H1 (cell line): ENCODE measurements around the gene TEX48. TPM values are rescaled to one million over a fixed set of nuclear protein-coding genes. Genes with fewer than 3 reads are reported as not detected.

Experiments used
- CTCF ChIA-PET: fragments of 300-600 bp; sonication (Branson Sonifier 250); formaldehyde crosslinking; loops from one replicate; lab custom pipeline; 2021; ENCODE audit not compliant: partially characterized antibody; lab: Charles Lee
- POLR2A ChIA-PET: fragments of 300-600 bp; sonication (Branson Sonifier 250); formaldehyde crosslinking; loops from one replicate; lab custom pipeline; 2021; ENCODE audit warnings: inconsistent platforms; ENCODE audit not compliant: partially characterized antibody; lab: Charles Lee
- DNase-seq, 2 experiments: peaks; one replicate each; pipeline versions ENCODE4 v3.0.0 to v3.0.0-alpha.2; 2010 to 2022; ENCODE audit warnings: low spot score in 2 of 2, low read depth in 1 of 2, mixed read lengths in 1 of 2
- FAIRE-seq: peaks from 2 replicates; lab custom pipeline; 2011; peaks lifted over from hg19 to GRCh38; lab: Jason Lieb, UNC
- H2AFZ ChIP-seq: 2 replicates; pipeline ENCODE4 v1.8.1; 2012; ENCODE audit warnings: low read length, inconsistent platforms
- H2AK5ac ChIP-seq: 2 replicates; pipeline ENCODE4 v1.6.1; 2013; ENCODE audit warnings: low read depth, low read length
- H2BK120ac ChIP-seq: replicated peaks from 2 replicates; pipeline ENCODE3; 2013; ENCODE audit warnings: low read depth, low read length, inconsistent platforms
- H2BK12ac ChIP-seq: 2 replicates; pipeline ENCODE4 v1.6.1; 2013; ENCODE audit warnings: low read depth, low read length
- H2BK15ac ChIP-seq: 2 replicates; pipeline ENCODE4 v1.6.1; 2013; ENCODE audit warnings: low read length
- H2BK20ac ChIP-seq: 2 replicates; pipeline ENCODE4 v1.6.1; 2013; ENCODE audit warnings: low read length
- H2BK5ac ChIP-seq: 2 replicates; pipeline ENCODE4 v1.6.1; 2013; ENCODE audit warnings: low read depth, low read length
- H3K14ac ChIP-seq: 2 replicates; pipeline ENCODE4 v1.6.1; 2013; ENCODE audit warnings: inconsistent platforms; ENCODE audit not compliant: insufficient read length
- H3K18ac ChIP-seq: 2 replicates; pipeline ENCODE4 v1.6.1; 2013; ENCODE audit warnings: low read length; ENCODE audit errors: extremely low read depth
- H3K23ac ChIP-seq: 2 replicates; pipeline ENCODE4 v1.6.1; 2013; ENCODE audit warnings: inconsistent platforms; ENCODE audit not compliant: insufficient read length
- H3K23me2 ChIP-seq: 2 replicates; pipeline ENCODE4 v1.6.1; 2013; ENCODE audit warnings: low read depth, low read length
- H3K27ac ChIP-seq: 2 replicates; pipeline ENCODE4 v1.6.1; 2011; ENCODE audit warnings: low read depth, low read length, inconsistent platforms
- H3K27me3 ChIP-seq, 4 experiments: replicated peaks in 1 of 4; 1 replicate in 1 of 4; 2 replicates in 3 of 4; pipeline versions ENCODE4 v1.6.1 to v1.8.1; 2011 to 2013; ENCODE audit warnings: low read length in 3 of 4, mild to moderate bottlenecking in 3 of 4, inconsistent platforms in 2 of 4, mixed read lengths in 2 of 4, moderate library complexity in 1 of 4; ENCODE audit not compliant: control insufficient read depth in 3 of 4, insufficient read depth in 3 of 4; ENCODE audit errors: extremely low read depth in 1 of 4
- H3K36me3 ChIP-seq, 4 experiments: 2 replicates each; pipeline versions ENCODE4 v1.6.1 to v1.8.1; 2011 to 2013; ENCODE audit warnings: mild to moderate bottlenecking in 4 of 4, low read length in 3 of 4, moderate library complexity in 2 of 4, control low read depth in 1 of 4, inconsistent platforms in 1 of 4; ENCODE audit not compliant: insufficient read depth in 4 of 4, control insufficient read depth in 2 of 4
- H3K4ac ChIP-seq: replicated peaks from 2 replicates; pipeline ENCODE3; 2013; ENCODE audit warnings: low read length, low read depth, mixed read lengths, inconsistent platforms; ENCODE audit not compliant: insufficient read length
- H3K4me1 ChIP-seq, 4 experiments: replicated peaks in 1 of 4; 1 replicate in 1 of 4; 2 replicates in 3 of 4; pipeline versions ENCODE4 v1.6.1 to v1.8.1; 2011 to 2013; ENCODE audit warnings: low read length in 3 of 4, inconsistent platforms in 2 of 4, mixed read lengths in 1 of 4; ENCODE audit not compliant: insufficient read depth in 4 of 4, control insufficient read depth in 3 of 4
- H3K4me2 ChIP-seq, 2 experiments: 2 replicates each; pipeline versions ENCODE4 v1.6.1 to v1.8.1; 2011 to 2013; ENCODE audit warnings: low read depth in 2 of 2, low read length in 2 of 2, control low read depth in 1 of 2, inconsistent platforms in 1 of 2, mild to moderate bottlenecking in 1 of 2; ENCODE audit not compliant: insufficient read depth in 1 of 2
- H3K4me3 ChIP-seq, 4 experiments: fragments of 200-600, 300-600 bp in 1 of 4; sonication (generic), shearing (Covaris generic), sonication (Bioruptor Twin) in 1 of 4; 2 replicates each; pipeline versions ENCODE4 v1.5.1 to v1.8.1; 2011 to 2016; ENCODE audit warnings: low read length in 4 of 4, low read depth in 3 of 4, control low read depth in 2 of 4, inconsistent platforms in 2 of 4, mild to moderate bottlenecking in 2 of 4, mixed read lengths in 1 of 4, moderate library complexity in 1 of 4; ENCODE audit not compliant: insufficient read depth in 2 of 4; ENCODE audit errors: extremely low read depth in 1 of 4
- H3K56ac ChIP-seq: replicated peaks from 2 replicates; pipeline ENCODE3; 2013; ENCODE audit warnings: low read depth, mild to moderate bottlenecking, mixed read lengths, low read length, inconsistent platforms; ENCODE audit not compliant: insufficient read length
- H3K79me1 ChIP-seq: 2 replicates; pipeline ENCODE4 v1.6.1; 2013; ENCODE audit warnings: low read depth, low read length, control low read depth
- H3K79me2 ChIP-seq, 2 experiments: 2 replicates each; pipeline versions ENCODE4 v1.6.1 to v1.8.1; 2012 to 2013; ENCODE audit warnings: low read length in 2 of 2, mild to moderate bottlenecking in 2 of 2, inconsistent platforms in 1 of 2; ENCODE audit not compliant: insufficient read depth in 2 of 2, control insufficient read depth in 1 of 2
- H3K9ac ChIP-seq, 4 experiments: replicated peaks in 1 of 4; 1 replicate in 1 of 4; 2 replicates in 3 of 4; pipeline versions ENCODE4 v1.6.1 to v1.8.1; 2011 to 2013; ENCODE audit warnings: low read depth in 3 of 4, low read length in 3 of 4, control low read depth in 2 of 4, mild to moderate bottlenecking in 2 of 4, moderate library complexity in 2 of 4, inconsistent platforms in 1 of 4; ENCODE audit errors: extremely low read depth in 1 of 4
- H3K9me3 ChIP-seq, 2 experiments: 2 replicates each; pipeline versions ENCODE4 v1.6.1 to v1.8.1; 2012 to 2013; ENCODE audit warnings: mild to moderate bottlenecking in 2 of 2, moderate library complexity in 2 of 2, control low read depth in 1 of 2, inconsistent platforms in 1 of 2, low read depth in 1 of 2, low read length in 1 of 2, mixed read lengths in 1 of 2; ENCODE audit not compliant: insufficient read depth in 2 of 2
- H4K20me1 ChIP-seq, 2 experiments: replicated peaks in 1 of 2; 2 replicates each; pipeline versions ENCODE3 to v1.8.1; 2011 to 2013; ENCODE audit warnings: inconsistent platforms in 2 of 2, low read length in 2 of 2, mild to moderate bottlenecking in 1 of 2; ENCODE audit not compliant: insufficient read depth in 2 of 2, control insufficient read depth in 1 of 2
- H4K5ac ChIP-seq: 2 replicates; pipeline ENCODE4 v1.6.1; 2013; ENCODE audit warnings: low read length, low read depth, mixed read lengths, inconsistent platforms; ENCODE audit not compliant: insufficient read length
- H4K8ac ChIP-seq: 2 replicates; pipeline ENCODE4 v1.8.0; 2013; ENCODE audit warnings: mild to moderate bottlenecking, moderate library complexity, low read length, inconsistent platforms; ENCODE audit not compliant: insufficient read depth; ENCODE audit errors: extremely low read depth
- H4K91ac ChIP-seq: replicated peaks from 2 replicates; pipeline ENCODE3; 2013; ENCODE audit warnings: low read length, mixed read lengths, inconsistent platforms; ENCODE audit not compliant: insufficient read length
- SUZ12 ChIP-seq: fragments of 200-600 bp; sonication (generic); IDR thresholded peaks from 2 replicates; pipeline ENCODE4 v1.6.1; 2012; ENCODE audit warnings: mild to moderate bottlenecking, inconsistent platforms, low read length, moderate library complexity, mixed read lengths
- ZNF274 ChIP-seq: IDR thresholded peaks from 2 replicates; pipeline ENCODE4 v1.7.0; 2012; ENCODE audit warnings: low read length, borderline replicate concordance; ENCODE audit errors: extremely low read depth
- WGBS, 2 experiments: shearing (Covaris generic) in 1 of 2; methylation state at CpG; one replicate each; pipeline versions ENCODE4 v1.1.6 to v1.1.7; 2013 to 2015; ENCODE audit warnings: low lambda C conversion rate in 2 of 2, mixed read lengths in 2 of 2, inconsistent platforms in 1 of 2, low coverage in 1 of 2, missing lambda C conversion rate in 1 of 2; ENCODE audit not compliant: insufficient replicate concordance in 2 of 2, insufficient coverage in 1 of 2, insufficient read length in 1 of 2; ENCODE audit errors: extremely low coverage in 1 of 2, missing lambda C conversion rate in 1 of 2; 5-methylcytosine and 5-hydroxymethylcytosine counted together
- polyA plus RNA-seq, 7 experiments: library from polyadenylated mRNA; depleted of rRNA in 3 of 7; stranded (reverse) in 5 of 7; unstranded in 2 of 7; fragments of >200 nt in 5 of 7; fragments of 200-250 nt in 2 of 7; gene quantifications; 1 replicate in 5 of 7; 2 replicates in 1 of 7; 4 replicates in 1 of 7; pipeline versions ENCODE4 v1.2.1 to v1.2.3, GENCODE V29; 2011 to 2013; ENCODE audit warnings: missing spikeins in 2 of 7, mixed read lengths in 2 of 7
- total RNA-seq: library from RNA; stranded (reverse); fragmentation: NEBNext Ultra II Directional; extraction: Animal tissue kit (Norgen Biotek cat#: 25700); gene quantifications from 2 replicates; pipeline ENCODE4 v1.2.1, GENCODE V29; 2021

Gene TEX48
- total and polyA plus RNA-seq, 2 of the 8 experiments (the other 6 are each of a cell fraction or from before 2014, with no cell fraction given): not detected

DNA sequence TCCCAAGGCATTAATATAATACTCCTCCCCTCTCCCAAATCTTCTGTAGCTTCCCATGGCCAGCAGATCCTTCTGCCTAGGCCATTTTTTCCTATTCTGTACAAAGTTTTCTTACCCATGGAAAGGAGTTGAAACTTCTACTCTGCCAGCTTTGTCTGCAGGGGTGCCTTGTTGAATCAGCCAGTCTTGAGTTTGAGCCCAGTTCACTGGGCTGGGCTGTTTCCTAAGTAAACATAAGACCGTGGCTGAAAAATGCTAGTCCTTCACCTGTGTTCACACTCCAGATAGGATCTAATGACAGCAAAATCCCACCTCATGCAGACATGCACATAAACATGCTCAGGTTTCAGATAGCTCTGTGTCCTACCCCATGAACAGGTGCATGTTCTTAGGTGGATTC, 10.4 kb downstream of the TEX48 start:
- CTCF ChIA-PET: interaction anchor here (0.5 to 2.6 kb wide), 7 partner anchors 9 to 266 kb away, joined by 3 to 20 read pairs (median 6); partner anchors contain the start of gene TEX48
- Histone ChIP-seq H3K4me1 (no peaks in the 10 kb centered on the region; a peak in 1 of 7 replicates), H2BK120ac (no peak overlapping the region), H4K5ac (no peak overlapping the region), H3K23me2 (no peaks in the 10 kb centered on the region), H3K4me2 (no peak overlapping the region), H2AK5ac (no peak overlapping the region), H3K36me3 (no peaks in the 10 kb centered on the region), H3K23ac (no peak overlapping the region), H2BK5ac (no peak overlapping the region), H4K8ac (no peak overlapping the region), H3K9ac (no peak overlapping the region), H3K27ac (no peak overlapping the region), H3K14ac (no peak overlapping the region), H2BK12ac (no peak overlapping the region), H2AFZ (no peak overlapping the region), H3K4ac (no peak overlapping the region), H3K79me1 (no peaks in the 10 kb centered on the region), H3K27me3 (no peaks in the 10 kb centered on the region), H3K18ac (no peak overlapping the region), H3K79me2 (no peaks in the 10 kb centered on the region), H4K91ac (no peak overlapping the region), H3K4me3 (no peak overlapping the region), H2BK15ac (no peak overlapping the region), H3K56ac (no peak overlapping the region), H2BK20ac (no peak overlapping the region), H4K20me1 (no peaks in the 10 kb centered on the region), H3K9me3 (no peaks in the 10 kb centered on the region)
- POLR2A ChIA-PET: no interaction called here
- DNase-seq: no peak
- 82% methylated on average over 1 of the region's 1 CpG; no CpG with 5 or more reads in 1 of the 2 experiments for WGBS, 2 experiments
- FAIRE-seq: no peak
- TF ChIP-seq ZNF274 (no peak), SUZ12 (no peak)
